GM18909 (cell line): ENCODE data around the gene KIR2DL3.
"Not testable (repeated sequence)": the region's sequence is repeated elsewhere in the genome, so short reads cannot be mapped to it uniquely, and the experiment has no call there.

Source experiments
- ATAC-seq: cut with Tn5 transposase; IDR thresholded peaks from one replicate; pipeline ENCODE4 v1.9.1; 2021; ENCODE audit warnings: mild to moderate bottlenecking; ENCODE audit not compliant: unreplicated experiment, poor library complexity

KIR2DL3 gene

DNA sequence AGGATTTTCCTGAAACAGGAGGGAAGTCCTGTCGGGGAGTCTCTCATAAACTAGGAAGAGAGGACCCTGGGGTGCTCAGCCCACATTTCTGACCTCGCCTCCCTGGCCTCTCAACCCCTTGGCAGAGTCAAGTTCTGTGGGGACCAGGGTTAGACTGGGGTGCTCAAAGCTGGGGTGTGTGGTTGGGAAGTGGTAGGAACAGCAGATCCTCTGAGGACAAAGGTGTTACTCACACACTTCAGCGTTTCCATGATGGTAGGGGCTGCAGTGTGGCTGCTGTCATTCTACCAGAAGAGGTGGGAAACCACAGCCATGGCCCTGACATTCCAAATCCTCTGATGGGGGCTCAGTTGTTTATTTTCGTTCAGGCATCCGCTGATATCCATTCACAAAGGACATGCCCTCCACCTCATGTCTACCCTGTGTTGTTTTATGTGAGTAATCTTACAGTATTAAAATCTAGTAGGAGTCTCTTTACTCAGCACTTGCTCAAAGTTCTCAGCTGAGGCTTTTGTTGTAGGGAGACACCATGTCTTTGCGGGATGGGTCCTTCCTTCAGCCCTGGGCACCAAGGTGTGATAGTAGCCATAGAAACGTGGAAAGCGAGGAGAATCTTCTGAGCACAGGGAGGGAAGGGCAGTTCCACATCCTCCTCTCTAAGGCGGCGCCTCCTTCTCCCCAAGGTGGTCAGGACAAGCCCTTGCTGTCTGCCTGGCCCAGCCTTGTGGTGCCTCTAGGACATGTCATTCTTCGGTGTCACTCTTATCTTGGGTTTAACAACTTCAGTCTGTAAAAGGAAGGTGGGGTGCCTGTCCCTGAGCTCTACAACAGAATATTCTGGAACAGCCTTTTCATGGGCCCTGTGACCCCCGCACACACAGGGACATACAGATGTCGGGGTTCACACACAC, 1.5 kb downstream of the KIR2DL3 start:
- ATAC-seq: no peak

DNA sequence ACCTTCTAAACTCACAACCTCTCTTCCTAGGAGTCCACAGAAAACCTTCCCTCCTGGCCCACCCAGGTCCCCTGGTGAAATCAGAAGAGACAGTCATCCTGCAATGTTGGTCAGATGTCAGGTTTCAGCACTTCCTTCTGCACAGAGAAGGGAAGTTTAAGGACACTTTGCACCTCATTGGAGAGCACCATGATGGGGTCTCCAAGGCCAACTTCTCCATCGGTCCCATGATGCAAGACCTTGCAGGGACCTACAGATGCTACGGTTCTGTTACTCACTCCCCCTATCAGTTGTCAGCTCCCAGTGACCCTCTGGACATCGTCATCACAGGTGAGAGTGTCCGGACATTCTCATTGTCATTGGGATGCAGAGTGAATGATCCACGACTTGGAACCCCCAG, 3.6 kb downstream of the KIR2DL3 start:
- not testable (repeated sequence) for ATAC-seq

DNA sequence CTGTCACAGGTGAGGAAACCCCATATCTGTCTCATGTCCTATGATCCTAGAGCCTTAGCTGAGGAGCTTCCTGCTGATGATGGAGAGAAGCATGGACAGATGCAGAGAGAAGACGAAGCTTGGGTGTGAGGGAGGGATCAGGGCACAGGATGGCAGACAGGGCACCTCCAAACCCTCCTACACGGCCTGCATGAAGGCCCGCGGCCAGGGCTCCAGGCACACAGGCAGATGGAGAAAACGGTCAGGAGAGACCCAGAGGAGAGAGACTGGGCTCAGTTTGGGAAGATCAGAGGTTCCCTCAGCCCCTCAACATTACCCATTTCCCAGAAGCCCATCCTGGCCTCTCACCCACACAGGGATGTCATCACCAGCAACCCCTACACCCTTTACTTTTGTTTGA, 5.8 kb downstream of the KIR2DL3 start:
- not testable (repeated sequence) for ATAC-seq

DNA sequence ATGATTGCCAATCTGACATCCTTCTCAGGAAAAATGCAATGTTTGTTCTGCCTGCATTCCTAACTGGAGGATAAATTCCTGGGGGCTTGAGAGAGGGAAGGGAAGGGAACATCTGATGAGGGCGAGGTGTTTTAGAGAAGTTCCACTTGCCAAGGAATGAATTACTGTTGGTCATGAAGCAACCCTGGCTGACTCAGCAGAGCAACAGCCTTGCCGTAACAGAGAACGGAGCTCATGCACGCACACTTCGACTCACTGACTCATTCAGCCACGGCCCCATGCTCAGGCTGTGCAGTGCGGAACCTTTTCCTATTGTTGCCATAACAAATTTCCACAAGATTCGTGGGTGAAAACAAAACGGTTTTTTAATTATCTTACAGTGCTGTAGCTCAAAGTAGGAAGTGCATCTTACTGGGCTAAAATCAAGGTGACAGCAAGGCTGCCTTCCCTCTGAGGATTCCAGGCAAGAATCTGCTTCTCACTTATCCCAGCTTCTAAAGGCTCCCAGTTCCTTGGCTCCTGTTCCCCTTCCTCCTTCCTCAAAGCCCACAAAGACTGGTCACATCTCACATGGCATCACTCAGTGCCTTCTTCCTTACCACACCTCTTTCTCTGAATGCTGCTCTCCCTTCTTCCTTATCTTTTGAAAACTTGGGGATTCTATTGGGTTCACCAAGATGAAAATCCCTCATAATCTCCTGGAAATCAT, 9.5 kb downstream of the KIR2DL3 start:
- ATAC-seq: not testable (repeated sequence)

DNA sequence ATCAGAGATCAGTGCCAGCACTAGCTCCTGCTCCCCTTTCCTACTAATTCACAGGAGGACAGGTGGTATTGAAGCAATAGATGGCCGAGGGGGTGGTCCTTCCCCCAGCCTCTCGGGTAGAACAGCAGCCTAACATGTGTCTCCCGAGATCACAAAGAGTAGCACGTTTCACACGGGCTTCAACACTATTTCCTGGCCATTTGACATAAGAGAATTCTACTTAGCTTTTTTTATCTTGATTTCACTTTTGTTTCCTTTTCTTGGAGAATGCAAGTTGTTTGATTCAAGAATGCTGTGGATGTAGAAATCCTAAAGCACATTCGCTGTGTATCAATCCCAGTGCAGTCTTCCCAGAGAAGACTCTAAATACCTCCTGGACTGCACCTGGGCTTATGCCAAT, 12.0 kb downstream of the KIR2DL3 start:
- ATAC-seq: not testable (repeated sequence)

DNA sequence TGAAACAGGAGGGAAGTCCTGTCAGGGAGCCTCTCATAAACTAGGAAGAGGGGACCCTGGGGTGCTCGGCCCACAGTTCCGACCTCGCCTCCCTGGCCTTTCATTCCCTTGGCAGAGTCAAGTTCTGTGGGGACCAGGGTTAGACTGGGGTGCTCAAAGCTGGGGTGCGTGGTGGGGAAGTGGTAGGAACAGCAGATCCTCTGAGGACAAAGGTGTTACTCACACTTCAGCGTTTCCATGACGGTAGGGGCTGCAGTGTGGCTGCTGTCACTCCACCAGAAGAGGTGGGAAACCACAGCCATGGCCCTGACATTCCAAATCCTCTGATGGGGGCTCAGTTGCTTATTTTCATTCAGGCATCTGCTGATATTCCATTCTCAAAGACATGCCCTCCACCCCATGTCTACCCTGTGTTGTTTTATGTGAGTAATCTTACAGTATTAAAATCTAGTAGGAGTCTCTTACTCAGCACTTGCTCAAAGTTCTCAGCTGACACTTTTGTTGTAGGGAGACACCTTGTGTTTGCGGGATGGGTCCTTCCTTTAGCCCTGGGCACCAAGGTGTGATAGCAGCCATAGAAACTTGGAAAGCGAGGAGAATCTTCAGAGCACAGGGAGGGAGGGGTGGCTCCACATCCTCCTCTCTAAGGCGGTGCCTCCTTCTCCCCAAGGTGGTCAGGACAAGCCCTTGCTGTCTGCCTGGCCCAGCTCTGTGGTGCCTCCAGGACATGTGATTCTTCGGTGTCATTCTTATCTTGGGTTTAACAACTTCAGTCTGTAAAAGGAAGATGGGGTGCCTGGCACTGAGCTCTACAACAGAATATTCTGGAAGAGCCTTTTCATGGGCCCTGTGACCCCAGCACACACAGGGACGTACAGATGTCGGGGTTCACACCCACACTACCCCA, 18.1 kb downstream of the KIR2DL3 start:
- ATAC-seq: not testable (repeated sequence)

DNA sequence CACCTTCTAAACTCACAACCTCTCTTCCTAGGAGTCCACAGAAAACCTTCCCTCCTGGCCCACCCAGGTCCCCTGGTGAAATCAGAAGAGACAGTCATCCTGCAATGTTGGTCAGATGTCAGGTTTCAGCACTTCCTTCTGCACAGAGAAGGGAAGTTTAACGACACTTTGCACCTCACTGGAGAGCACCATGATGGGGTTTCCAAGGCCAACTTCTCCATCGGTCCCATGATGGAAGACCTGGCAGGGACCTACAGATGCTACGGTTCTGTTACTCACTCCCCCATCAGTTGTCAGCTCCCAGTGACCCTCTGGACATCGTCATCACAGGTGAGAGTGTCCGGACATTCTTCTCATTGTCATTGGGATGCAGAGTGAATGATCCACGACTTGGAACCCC, 20.3 kb downstream of the KIR2DL3 start:
- ATAC-seq: not testable (repeated sequence)

DNA sequence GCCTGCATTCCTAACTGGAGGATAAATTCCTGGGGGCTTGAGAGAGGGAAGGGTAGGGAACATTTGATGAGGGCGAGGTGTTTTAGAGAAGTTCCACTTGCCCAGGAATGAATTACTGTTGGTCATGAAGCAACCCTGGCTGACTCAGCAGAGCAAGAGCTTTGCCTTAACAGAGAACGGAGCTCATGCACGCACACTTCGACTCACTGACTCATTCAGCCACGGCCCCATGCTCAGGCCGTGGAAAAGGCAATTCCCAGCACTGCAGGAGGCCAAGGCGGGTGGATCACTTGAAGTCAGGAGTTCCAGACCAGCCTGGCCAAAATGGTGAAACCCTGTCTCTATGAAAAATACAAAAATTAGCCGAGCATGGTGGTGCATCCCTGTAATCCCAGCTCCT, 25.9 kb downstream of the KIR2DL3 start:
- not testable (repeated sequence) for ATAC-seq

DNA sequence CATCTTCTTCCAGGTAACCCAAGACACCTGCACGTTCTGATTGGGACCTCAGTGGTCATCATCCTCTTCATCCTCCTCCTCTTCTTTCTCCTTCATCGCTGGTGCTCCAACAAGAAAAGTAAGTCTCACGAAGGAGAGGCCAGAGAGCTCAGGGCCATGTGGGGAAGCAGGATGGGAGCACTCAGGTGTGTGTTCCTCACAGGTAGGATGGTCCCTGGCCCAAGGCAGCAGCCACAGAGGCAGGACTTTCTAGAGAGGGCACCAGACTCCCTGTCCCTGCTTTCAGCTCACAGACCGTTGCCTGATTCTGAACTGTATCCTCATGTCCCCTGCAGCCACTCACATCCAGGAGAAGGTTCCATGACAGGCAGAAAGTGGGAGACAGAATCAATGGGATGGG, 28.2 kb downstream of the KIR2DL3 start:
- ATAC-seq: not testable (repeated sequence)

DNA sequence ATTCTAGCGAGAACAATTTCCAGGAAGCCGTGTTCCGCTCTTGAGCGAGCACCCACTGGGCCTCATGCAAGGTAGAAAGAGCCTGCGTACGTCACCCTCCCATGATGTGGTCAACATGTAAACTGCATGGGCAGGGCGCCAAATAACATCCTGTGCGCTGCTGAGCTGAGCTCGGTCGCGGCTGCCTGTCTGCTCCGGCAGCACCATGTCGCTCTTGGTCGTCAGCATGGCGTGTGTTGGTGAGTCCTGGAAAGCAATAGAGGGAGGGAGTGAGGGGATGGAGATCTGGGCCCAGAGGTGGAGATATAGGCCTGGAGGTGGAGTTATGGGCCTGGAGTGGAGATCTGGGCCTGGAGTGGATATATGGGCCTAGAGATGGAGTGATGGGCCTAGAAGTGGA, 31.3 kb downstream of the KIR2DL3 start, which contains the start of gene KIR2DL1:
Gene KIR2DL1, plus strand, starts transcription at position 148 of the 400 bp plus-strand sequence. Its CDS starts 58 bp downstream, at position 206.
- ATAC-seq: not testable (repeated sequence)

DNA sequence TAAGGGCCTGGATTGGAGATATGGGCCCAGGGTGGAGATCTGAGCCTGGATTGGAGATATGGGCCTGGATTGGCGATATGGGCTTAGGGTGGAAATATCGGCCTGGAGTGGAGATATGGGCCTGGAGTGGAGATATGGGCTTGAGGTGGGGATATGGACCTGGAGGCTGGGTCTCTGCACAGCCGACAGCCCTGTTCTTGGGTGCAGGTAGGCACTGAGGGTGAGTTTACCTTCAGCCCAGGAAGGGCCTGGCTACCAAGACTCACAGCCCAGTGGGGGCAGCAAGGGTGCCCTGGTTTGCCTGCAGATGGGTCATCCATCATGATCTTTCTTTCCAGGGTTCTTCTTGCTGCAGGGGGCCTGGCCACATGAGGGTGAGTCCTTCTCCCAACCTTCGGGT, 32.2 kb downstream of the KIR2DL3 start:
- ATAC-seq: not testable (repeated sequence)

DNA sequence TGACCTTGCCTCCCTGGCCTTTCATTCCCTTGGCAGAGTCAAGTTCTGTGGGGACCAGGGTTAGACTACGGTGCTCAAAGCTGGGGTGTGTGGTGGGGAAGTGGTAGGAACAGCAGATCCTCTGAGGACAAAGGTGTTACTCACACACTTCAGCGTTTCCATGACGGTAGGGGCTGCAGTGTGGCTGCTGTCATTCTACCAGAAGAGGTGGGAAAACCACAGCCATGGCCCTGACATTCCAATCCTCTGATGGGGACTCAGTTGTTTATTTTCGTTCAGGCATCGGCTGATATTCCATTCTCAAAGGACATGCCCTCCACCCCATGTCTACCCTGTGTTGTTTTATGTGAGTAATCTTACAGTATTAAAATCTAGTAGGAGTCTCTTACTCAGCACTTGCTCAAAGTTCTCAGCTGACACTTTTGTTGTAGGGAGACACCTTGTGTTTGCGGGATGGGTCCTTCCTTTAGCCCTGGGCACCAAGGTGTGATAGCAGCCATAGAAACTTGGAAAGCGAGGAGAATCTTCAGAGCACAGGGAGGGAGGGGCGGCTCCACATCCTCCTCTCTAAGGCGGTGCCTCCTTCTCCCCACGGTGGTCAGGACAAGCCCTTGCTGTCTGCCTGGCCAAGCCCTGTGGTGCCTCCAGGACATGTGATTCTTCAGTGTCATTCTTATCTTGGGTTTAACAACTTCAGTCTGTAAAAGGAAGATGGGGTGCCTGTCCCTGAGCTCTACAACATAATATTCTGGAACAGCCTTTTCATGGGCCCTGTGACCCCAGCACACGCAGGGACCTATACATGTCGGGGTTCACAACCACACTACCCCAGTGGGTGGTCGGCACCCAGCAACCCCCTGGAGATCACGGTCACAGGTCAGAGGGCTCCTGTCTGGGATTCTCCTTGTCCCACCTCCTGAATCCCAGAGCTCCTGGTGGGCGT, 33.0 kb downstream of the KIR2DL3 start:
- not testable (repeated sequence) for ATAC-seq

DNA sequence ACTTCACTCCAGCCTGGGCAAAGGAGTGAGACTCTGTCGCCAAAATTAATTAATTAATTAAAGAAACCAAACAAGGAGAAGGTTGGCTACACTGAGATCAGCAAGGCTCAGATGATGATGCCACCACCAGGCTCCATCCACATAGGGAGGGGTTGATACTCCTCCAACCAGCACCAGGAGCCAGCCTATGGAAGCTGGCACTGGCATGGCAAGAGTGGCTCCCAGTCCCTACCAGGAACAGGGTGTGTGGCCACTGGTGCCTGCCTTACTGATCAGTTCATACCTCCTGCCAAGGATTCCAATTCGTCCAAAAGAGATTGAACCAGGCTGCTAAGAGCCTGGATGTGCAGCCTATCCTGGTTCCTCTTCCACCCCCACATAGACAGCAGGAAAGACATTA, 34.4 kb downstream of the KIR2DL3 start:
- ATAC-seq: not testable (repeated sequence)

DNA sequence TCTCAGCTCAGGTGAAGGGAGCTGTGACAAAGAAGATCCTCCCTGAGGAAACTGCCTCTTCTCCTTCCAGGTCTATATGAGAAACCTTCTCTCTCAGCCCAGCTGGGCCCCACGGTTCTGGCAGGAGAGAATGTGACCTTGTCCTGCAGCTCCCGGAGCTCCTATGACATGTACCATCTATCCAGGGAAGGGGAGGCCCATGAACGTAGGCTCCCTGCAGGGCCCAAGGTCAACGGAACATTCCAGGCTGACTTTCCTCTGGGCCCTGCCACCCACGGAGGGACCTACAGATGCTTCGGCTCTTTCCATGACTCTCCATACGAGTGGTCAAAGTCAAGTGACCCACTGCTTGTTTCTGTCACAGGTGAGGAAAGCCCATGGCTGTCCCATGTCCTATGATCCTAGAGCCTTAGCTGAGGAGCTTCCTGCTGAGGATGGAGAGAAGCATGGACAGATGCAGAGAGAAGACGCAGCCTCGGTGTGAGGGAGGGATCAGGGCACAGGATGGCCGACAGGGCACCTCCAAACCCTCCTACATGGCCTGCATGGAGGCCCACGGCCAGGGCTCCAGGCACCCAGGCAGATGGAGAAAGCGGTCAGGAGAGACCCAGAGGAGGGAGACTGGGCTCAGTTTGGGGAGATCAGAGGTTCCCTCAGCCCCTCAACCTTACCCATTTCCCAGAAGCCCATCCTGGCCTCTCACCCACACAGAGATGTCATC, 36.9 kb downstream of the KIR2DL3 start:
- not testable (repeated sequence) for ATAC-seq

DNA sequence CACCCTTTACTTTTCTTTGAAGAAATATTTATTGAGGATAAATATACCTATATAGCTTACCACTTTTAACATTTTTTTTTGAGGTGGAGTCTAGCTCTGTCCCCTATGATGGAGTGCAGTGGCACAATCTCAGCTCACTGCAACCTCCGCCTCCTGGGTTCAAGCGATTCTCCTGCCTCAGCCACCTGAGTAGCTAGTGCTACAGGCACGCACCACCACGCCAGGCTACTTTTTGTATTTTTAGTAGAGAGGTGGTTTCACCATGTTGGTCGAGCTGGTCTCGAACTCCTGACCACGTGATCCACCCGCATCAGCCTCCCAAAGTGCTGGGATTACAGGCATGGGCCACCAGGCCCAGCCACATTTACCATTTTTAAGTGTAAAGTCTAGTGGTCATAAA, 37.5 kb downstream of the KIR2DL3 start:
- ATAC-seq: not testable (repeated sequence)

DNA sequence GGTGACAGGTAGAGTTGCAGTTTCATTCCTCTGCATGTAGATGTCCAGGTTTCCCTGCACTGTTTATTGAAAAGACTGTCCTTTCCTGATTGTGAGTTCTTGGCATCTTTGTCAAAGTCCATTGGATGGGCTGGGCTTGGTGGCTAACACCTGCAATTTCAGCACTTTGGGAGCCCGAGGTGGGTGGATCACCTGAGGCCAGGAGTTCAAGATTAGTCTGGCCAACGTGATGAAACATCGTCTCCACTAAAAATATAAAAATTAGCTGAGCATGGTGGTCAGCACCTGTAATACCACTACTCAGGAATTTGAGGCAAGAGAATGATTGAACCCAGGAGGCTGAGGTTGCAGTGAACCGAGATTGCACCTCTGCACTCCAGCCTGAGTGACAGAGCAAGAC, 39.5 kb downstream of the KIR2DL3 start:
- ATAC-seq: not testable (repeated sequence)

DNA sequence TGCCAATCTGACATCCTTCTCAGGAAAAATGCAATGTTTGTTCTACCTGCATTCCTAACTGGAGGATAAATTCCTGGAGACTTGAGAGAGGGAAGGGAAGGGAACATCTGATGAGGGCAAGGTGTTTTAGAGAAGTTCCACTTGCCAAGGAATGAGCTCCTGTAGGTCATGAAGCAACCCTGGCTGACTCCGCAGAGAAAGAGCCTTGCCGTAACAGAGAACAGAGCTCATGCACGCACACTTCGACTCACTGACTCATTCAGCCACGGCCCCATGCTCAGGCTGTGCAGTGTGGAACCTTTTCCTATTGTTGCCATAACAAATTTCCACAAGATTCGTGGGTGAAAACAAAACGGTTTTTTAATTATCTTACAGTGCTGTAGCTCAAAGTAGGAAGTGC, 40.6 kb downstream of the KIR2DL3 start:
- ATAC-seq: not testable (repeated sequence)

DNA sequence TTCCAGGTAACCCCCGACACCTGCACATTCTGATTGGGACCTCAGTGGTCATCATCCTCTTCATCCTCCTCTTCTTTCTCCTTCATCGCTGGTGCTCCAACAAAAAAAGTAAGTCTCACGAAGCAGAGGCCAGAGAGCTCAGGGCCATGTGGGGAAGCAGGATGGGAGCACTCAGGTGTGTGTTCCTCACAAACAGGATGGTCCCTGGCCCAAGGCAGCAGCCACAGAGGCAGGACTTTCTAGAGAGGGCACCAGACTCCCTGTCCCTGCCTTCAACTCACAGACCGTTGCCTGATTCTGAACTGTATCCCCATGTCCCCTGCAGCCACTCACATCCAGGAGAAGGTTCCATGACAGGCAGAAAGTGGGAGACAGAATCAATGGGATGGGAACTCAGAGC, 44.6 kb downstream of the KIR2DL3 start:
- ATAC-seq: not testable (repeated sequence)
